ENCODE data around the gene BOD1L2. TPM values are rescaled to one million over a fixed set of nuclear protein-coding genes. Genes with fewer than 3 reads are reported as not detected.

The BOD1L2 gene
- polyA plus RNA-seq, 2 of the 4 experiments (the other 2 are of a cell fraction), result not detected

- Histone ChIP-seq H3K27ac (no peak overlapping the region), H3K9me3 (no peaks in the 10 kb centered on the region), H3K4me1 (no peaks in the 10 kb centered on the region), H3K4me2 (no peak overlapping the region), H3K4me3 (no peak overlapping the region)
- DNase-seq (ENCODE audit: low read depth in 1 of 2, low spot score in 1 of 2) (no peak), FAIRE-seq (no peak), ATAC-seq (no peak)
- TF ChIP-seq JUNB (IDR thresholded peaks at IDR 0.05), result no peak
- TF ChIP-seq CTCF (IDR thresholded peaks at IDR 0.05), result no peak
- no peak for TF ChIP-seq ZNF302 (CRISPR knock-in tag; IDR thresholded peaks at IDR 0.05)
- TF ChIP-seq HDAC2 (IDR thresholded peaks at IDR 0.05), result no peak
- no peak for TF ChIP-seq JUN (IDR thresholded peaks at IDR 0.05)
- no peak for TF ChIP-seq EP300 (IDR thresholded peaks at IDR 0.05)
- no peak for TF ChIP-seq SMC3 (IDR thresholded peaks at IDR 0.05)
- TF ChIP-seq RAD21 (conservative IDR thresholded peaks at IDR 0.05 in 1 of 2, IDR thresholded peaks at IDR 0.05 in 1 of 2), result no peak
- TF ChIP-seq PBX3 (IDR thresholded peaks at IDR 0.05), result no peak
- no peak for TF ChIP-seq HES2 (IDR thresholded peaks at IDR 0.05)
- TF ChIP-seq RFX5 (IDR thresholded peaks at IDR 0.05), result no peak
- 72% methylated on average over 4 of the region's 4 CpGs for WGBS (ENCODE audit: missing lambda C conversion rate)
- CTCF ChIA-PET, result no interaction called here
- POLR2A ChIA-PET, result no interaction called here
Observed at GRCh38 chr18:57149531-57149930, 2.6 kb downstream of the BOD1L2 start.

- H3K4me1 ChIP-seq, result no peaks in the 10 kb centered on the region
- no peak for FAIRE-seq
- POLR2A ChIA-PET, result no interaction called here
Observed at GRCh38 chr18:57150081-57150480, 3.2 kb downstream of the BOD1L2 start.

GRCh38 chr18:57150828-57151227, 3.9 kb downstream of the BOD1L2 start:
- WGBS (ENCODE audit: missing lambda C conversion rate), result 32% methylated on average over 7 of the region's 7 CpGs
- POLR2A ChIA-PET, result interaction anchor here (0.6 kb wide), 1 partner anchor 81 kb away, joined by 3 read pairs; no protein-coding TSS in a partner anchor
- CTCF ChIA-PET, result no interaction called here
- no peaks in the 10 kb centered on the region for H3K4me1 ChIP-seq
- no peak overlapping the region for H3K4me2 ChIP-seq
- TF ChIP-seq KDM1A (IDR thresholded peaks at IDR 0.05; ENCODE audit: low read depth), result no peak
- no peak for TF ChIP-seq EP300 (IDR thresholded peaks at IDR 0.05)
- TF ChIP-seq CEBPB (IDR thresholded peaks at IDR 0.05), result no peak
- no peak for TF ChIP-seq NR3C1 (IDR thresholded peaks at IDR 0.05)
- no peak for TF ChIP-seq BHLHE40 (IDR thresholded peaks at IDR 0.05; ENCODE audit: low read depth, low read length)
- no peak for TF ChIP-seq ZNF302 (CRISPR knock-in tag; IDR thresholded peaks at IDR 0.05)
- no peak for TF ChIP-seq MYC (IDR thresholded peaks at IDR 0.05; ENCODE audit: borderline replicate concordance, low read length)
- TF ChIP-seq POLR2A (IDR thresholded peaks at IDR 0.05; ENCODE audit: low read length), result no peak
- TF ChIP-seq MAFK (IDR thresholded peaks at IDR 0.05; ENCODE audit: partially characterized antibody), result no peak
- no peak for TF ChIP-seq FOSL2 (IDR thresholded peaks at IDR 0.05)
- TF ChIP-seq FOSL2 (CRISPR knock-in tag; IDR thresholded peaks at IDR 0.05), result no peak
- ATAC-seq (no peak), FAIRE-seq (no peak), DNase-seq (ENCODE audit: low read depth in 1 of 2, low spot score in 1 of 2) (no peak)
- H3K27ac ChIP-seq, result no peak overlapping the region
- H3K4me3 ChIP-seq, result no peak overlapping the region
- no peaks in the 10 kb centered on the region for H3K9me3 ChIP-seq

More at GRCh38 chr18:57150081-57150480, 3.2 kb downstream of the BOD1L2 start:
- Histone ChIP-seq H3K4me3 (no peak overlapping the region), H3K4me2 (no peak overlapping the region), H3K27ac (no peak overlapping the region), H3K9me3 (no peaks in the 10 kb centered on the region)
- TF ChIP-seq ATOH8 (CRISPR knock-in tag; IDR thresholded peaks at IDR 0.05; ENCODE audit: low read depth) (no peak), MAFK (IDR thresholded peaks at IDR 0.05; ENCODE audit: partially characterized antibody) (no peak), PHF8 (IDR thresholded peaks at IDR 0.05; ENCODE audit: borderline replicate concordance, low read depth) (no peak), RNF2 (IDR thresholded peaks at IDR 0.05; ENCODE audit: borderline replicate concordance, low read depth) (no peak), USF2 (IDR thresholded peaks at IDR 0.05) (no peak), POLR2AphosphoS2 (conservative IDR thresholded peaks at IDR 0.05; ENCODE audit: low read length) (no peak), KDM5A (IDR thresholded peaks at IDR 0.05) (no peak), JUNB (IDR thresholded peaks at IDR 0.05) (no peak), HOXB13 (CRISPR knock-in tag; IDR thresholded peaks at IDR 0.05; ENCODE audit: low read depth) (no peak), ZC3H11A (IDR thresholded peaks at IDR 0.05) (no peak), MAX (IDR thresholded peaks at IDR 0.05) (no peak)
- CTCF ChIA-PET, result no interaction called here
- WGBS (ENCODE audit: missing lambda C conversion rate), result 70% methylated on average over 7 of the region's 7 CpGs
- no peak for ATAC-seq
- no peak for DNase-seq (ENCODE audit: low read depth in 1 of 2, low spot score in 1 of 2)
